WERI-Rb-1 (cell line): Measurements from ENCODE around the gene BPIFB2.

Experiments used
- DNase-seq: peaks from one replicate; pipeline ENCODE4 v3.0.0-alpha.2; 2020
- H3K27ac ChIP-seq: fragments of 250-450 bp; sonication (Bioruptor Pico); 2 replicates; pipeline ENCODE4 v1.5.1; 2020; ENCODE audit warnings: mild to moderate bottlenecking, moderate library complexity
- H3K27me3 ChIP-seq: fragments of 250-450 bp; sonication (Bioruptor Pico); 2 replicates; pipeline ENCODE4 v1.5.1; 2021; ENCODE audit warnings: mild to moderate bottlenecking, low read depth, moderate library complexity; ENCODE audit not compliant: insufficient read depth, severe bottlenecking
- H3K36me3 ChIP-seq: fragments of 250-450 bp; sonication (Bioruptor Pico); 2 replicates; pipeline ENCODE4 v1.5.1; 2020; ENCODE audit warnings: mild to moderate bottlenecking, moderate library complexity
- H3K4me3 ChIP-seq: 2 replicates; pipeline ENCODE4 v1.5.1; 2011; ENCODE audit warnings: low read depth, mild to moderate bottlenecking, control low read depth, low read length
- H3K9me3 ChIP-seq: fragments of 250-450 bp; sonication (Bioruptor Pico); 2 replicates; pipeline ENCODE4 v1.5.1; 2021; ENCODE audit warnings: mild to moderate bottlenecking, moderate library complexity; ENCODE audit not compliant: severe bottlenecking
- TF ChIP-seq, protein P1 (sequence below): IDR thresholded peaks from 2 replicates; pipeline ENCODE4 v1.5.1; 2011; ENCODE audit warnings: low read depth, mild to moderate bottlenecking, control low read depth, inconsistent platforms, low read length

The BPIFB2 gene

GRCh38 chr20:33022694-33023438 is 15.4 kb downstream of the BPIFB2 start:
- H3K27ac ChIP-seq, result no peak overlapping the region
- no peaks in the 10 kb centered on the region for H3K36me3 ChIP-seq
- no peak overlapping the region for H3K4me3 ChIP-seq
- no peaks in the 10 kb centered on the region for H3K9me3 ChIP-seq
- TF ChIP-seq, protein P1, sequence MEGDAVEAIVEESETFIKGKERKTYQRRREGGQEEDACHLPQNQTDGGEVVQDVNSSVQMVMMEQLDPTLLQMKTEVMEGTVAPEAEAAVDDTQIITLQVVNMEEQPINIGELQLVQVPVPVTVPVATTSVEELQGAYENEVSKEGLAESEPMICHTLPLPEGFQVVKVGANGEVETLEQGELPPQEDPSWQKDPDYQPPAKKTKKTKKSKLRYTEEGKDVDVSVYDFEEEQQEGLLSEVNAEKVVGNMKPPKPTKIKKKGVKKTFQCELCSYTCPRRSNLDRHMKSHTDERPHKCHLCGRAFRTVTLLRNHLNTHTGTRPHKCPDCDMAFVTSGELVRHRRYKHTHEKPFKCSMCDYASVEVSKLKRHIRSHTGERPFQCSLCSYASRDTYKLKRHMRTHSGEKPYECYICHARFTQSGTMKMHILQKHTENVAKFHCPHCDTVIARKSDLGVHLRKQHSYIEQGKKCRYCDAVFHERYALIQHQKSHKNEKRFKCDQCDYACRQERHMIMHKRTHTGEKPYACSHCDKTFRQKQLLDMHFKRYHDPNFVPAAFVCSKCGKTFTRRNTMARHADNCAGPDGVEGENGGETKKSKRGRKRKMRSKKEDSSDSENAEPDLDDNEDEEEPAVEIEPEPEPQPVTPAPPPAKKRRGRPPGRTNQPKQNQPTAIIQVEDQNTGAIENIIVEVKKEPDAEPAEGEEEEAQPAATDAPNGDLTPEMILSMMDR, result no peak
- DNase-seq, result no peak
- H3K27me3 ChIP-seq, result no peaks in the 10 kb centered on the region

GRCh38 chr20:33023439-33024242 is 16.1 kb downstream of the BPIFB2 start:
- TF ChIP-seq, protein P1, result no peak
- DNase-seq, result no peak
- H3K36me3 ChIP-seq, result no peaks in the 10 kb centered on the region
- no peaks in the 10 kb centered on the region for H3K27me3 ChIP-seq
- H3K4me3 ChIP-seq, result no peak overlapping the region
- H3K9me3 ChIP-seq, result no peaks in the 10 kb centered on the region
- H3K27ac ChIP-seq, result no peak overlapping the region

DNA sequence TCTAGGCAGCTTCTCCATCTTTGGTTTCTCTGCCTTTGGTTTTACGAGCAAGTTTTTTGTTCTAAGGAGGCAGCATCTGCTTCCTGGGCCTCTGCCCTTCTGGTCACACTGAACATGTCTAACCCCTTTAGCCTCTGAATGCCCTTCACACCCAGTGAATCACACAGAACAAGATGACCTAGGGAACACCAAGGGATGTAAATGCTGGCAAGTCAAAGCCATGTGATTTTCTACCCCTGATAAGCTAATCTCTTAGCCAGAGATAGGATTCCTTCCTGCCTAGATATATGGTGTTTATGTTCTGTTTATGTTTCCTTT is 16.7 kb downstream of the BPIFB2 start:
- Histone ChIP-seq H3K27me3 (no peaks in the 10 kb centered on the region), H3K36me3 (no peaks in the 10 kb centered on the region), H3K27ac (no peak overlapping the region), H3K4me3 (no peak overlapping the region), H3K9me3 (no peaks in the 10 kb centered on the region)
- TF ChIP-seq, protein P1, result no peak
- no peak for DNase-seq

- Histone ChIP-seq H3K9me3 (no peaks in the 10 kb centered on the region), H3K4me3 (no peak overlapping the region), H3K36me3 (no peaks in the 10 kb centered on the region), H3K27me3 (no peaks in the 10 kb centered on the region), H3K27ac (no peak overlapping the region)
- no peak for DNase-seq
- TF ChIP-seq, protein P1, result no peak
Measured at GRCh38 chr20:33024609-33025317, 17.3 kb downstream of the BPIFB2 start.

DNA sequence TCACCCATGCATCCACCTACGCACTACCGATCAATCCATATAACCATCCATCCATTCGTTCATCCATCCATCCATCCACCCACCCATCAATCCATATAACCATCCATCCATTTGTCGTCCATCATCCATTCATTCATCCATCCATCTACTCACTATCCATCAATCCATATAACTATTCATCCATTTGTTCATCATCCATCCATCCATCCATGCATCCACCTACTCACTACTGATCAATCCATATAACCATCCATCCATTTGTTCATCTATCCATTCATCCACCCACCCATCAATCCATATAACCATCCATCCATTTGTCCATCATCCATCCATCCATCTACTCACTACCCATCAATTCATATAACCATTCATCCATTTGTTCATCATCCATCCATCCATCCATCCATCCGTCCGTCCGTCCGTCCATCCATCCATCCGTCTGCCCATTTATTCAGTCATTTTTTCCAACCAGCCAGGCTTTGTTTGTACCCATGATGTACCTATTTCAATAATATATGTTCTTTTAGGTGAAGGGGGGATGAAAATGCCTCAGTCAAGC is 17.9 kb downstream of the BPIFB2 start:
- TF ChIP-seq, protein P1, result no peak
- H3K9me3 ChIP-seq, result no peaks in the 10 kb centered on the region
- no peaks in the 10 kb centered on the region for H3K27me3 ChIP-seq

More for the DNA sequence above, 17.9 kb downstream of the BPIFB2 start:
- Histone ChIP-seq H3K36me3 (no peaks in the 10 kb centered on the region), H3K4me3 (no peak overlapping the region), H3K27ac (no peak overlapping the region)
- no peak for DNase-seq
